Activated CD4-positive, CD25-positive, alpha-beta regulatory T cell treated with anti-CD3 and anti-CD28 coated beads, Interleukin-2, amount 50 U/mL, for 72 hours (primary cell): ENCODE measurements around the gene ARPC5.
"Not testable (repeated sequence)": the region's sequence is repeated elsewhere in the genome, so short reads cannot be mapped to it uniquely, and the experiment has no call there.

Source experiments
- DNase-seq: peaks from one replicate; pipeline ENCODE4 v3.0.0; 2021

ARPC5 gene

DNA sequence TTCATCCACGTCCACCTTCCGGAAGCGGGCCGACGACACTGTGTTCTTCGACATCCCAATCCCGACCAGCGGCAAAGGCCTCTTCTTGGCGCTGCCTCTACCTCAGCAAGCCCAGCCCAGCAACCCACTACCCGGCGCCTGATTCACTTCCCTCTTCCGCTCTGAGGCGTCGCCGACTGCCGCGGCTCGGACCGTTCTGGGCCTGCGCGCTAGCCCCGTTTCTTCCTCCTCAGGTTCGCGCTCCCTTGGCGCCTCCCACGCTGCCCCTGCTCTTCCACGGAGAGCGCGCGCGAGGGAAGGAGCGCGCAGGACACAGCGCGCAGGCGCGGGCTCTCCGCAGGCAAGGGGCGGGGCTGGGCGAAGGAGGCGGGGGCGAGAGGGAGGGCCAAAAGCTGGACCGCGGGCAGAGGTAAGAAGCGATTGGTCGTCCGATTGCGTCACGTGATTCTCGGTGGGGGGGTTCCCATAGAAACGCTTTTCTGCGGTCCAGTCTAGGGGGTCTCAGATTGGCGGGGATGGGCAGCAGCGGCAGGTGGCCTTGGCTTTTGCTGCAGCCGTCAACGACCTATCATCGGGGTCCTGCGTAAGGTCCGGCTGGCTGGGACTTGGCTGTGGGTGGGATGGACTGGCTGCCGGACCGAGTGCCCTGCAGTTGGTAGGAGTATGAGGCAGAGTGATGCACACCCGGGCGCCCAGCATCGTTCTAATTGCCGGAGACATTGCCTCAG, at the start of gene ARPC5:
ARPC5 (minus strand) TSS at position 178 of the 728 bp plus-strand sequence; CDS start at position 54, 124 bp downstream.
- peak; percentile 97 for DNase-seq

DNA sequence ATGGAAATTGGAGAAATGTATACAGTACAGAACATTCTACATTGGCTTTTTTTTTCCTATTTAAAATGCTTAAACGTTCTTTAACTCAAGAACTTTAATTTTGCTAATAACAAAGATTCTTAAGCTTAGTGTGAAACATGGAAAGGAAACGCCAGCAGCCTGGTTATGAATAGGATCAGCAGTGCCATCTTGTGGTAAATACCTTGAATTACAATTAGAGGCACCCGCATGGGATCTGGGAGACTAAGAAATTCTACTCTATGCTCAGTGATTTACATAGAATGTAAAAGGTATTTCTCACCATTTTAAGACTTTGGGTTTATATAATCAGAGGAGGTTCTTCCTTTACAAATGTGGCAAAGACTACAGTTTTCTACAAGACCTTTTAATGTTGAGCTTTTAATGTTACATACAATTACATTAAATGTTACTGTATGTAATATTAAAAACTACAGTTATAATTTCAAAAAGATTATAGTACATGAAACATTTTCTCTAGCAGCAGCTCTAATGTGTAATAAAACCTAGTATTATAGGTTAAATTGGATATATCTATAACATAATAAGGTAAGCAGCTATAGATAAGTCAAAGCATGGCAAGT, 49.6 kb upstream of the ARPC5 start:
- no peak for DNase-seq

DNA sequence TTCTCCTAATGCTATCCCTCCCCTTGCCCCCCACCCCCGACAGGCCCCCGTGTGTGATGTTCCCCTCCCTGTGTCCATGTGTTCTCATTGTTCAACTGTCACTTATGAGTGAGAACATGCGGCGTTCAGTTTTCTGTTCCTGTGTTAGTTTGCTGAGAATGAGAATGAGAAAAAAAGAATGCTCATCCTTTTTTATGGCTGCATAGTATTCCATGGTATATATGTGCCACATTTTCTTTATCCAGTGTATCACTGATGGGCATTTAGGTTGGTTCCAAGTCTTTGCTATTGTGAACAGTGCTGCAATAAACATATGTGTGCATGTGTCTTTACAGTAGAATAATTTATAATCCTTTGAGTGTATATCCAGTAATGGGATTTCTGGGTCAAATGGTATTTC, 43.8 kb upstream of the ARPC5 start:
- not testable (repeated sequence) for DNase-seq

DNA sequence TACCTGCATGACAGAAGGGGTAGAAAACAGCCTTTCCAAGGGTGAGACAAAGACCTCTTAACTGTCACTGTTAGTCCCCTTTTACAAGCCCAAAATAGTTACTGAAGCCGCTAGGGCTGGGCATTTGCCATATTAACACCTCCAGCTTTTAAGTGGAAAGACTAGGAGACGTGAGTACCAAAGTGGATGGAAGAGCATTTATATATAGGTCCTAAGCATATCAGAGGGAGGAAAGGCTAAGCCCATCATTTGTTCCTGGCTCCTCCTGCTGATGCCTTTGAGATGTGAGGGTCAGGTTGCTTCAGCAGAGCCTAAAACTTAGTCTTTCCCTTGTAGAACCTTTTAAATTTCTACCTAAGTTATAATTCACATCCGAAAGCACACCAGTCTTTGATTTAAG, 43.2 kb upstream of the ARPC5 start:
- no peak for DNase-seq

DNA sequence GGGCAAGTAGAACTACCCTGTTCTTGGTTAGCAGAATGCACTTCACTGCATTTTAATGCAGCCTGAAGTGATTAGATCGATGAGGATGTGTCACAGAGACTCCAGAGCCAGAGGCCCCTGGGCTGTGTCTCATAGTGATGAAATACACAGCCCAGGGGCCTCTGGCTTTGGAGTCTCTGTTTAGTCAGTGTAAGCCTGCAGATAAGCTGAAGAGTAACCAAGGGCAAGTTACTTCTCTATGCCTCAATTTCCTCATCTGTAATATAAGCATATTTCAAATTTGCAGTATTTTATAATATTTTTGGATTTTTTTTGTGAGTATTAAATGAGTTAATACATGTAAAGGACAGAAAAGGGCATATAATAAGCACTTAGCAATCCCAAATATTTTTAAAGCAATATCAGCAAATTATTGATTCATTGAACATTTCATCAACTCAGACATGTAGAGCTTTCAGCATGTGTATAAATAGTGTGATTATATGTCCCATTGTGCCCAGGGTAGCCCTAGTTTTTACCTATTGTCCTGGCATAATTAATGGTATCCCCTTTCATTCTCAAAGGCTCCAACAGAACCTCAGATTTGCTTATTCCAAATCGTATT, 41.1 kb upstream of the ARPC5 start:
- no peak for DNase-seq

DNA sequence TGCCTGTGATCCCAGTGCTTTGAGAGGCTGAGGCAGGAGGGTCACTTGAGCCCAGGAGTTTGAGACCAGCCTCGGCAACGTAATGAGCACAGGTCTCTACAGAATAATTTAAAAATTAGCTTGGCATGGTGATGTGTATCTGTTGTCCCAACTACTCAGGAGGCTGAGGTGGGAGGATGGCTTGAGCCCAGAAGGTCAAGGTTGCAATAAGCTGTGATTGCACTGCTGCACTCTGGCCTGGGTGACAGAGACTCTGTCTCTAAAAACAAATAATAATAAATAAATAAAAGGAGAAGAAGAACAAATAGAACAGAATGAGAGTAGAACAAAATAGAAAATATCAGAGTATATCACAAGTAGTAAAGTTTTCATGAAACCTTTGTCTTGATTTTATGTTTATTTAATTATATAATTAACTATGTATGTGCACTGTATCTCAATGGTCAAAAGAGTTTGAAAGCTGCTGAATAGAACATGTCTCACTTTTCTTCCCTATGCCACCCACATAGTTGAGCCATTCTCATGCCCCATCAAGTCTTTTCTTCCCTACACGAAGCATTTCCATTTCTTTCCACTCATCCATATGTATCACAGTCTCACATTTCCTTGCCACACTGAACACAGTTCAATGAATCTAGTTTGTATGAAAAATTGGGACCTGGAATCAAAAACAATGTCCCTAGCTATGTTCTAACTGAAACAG, 40.5 kb upstream of the ARPC5 start:
- no peak for DNase-seq

DNA sequence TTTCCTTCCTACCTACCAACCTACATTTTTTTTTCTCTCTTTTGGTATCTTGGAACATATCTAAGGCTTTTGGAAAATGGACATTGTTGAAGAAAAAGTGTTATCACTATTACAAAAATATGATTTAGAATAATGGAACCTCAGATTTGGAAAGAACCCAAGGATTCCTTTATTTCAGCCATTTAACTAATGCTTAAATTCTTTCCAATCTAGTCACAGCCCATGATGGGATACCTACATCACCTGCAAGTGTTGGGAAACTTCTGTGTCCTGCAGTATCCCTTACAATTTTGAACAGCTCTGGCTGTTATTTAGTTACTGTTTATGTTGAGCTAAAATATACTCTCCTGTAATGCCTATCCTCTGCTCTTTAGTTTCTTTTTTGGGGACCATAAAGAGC, 39.8 kb upstream of the ARPC5 start:
- DNase-seq: no peak

DNA sequence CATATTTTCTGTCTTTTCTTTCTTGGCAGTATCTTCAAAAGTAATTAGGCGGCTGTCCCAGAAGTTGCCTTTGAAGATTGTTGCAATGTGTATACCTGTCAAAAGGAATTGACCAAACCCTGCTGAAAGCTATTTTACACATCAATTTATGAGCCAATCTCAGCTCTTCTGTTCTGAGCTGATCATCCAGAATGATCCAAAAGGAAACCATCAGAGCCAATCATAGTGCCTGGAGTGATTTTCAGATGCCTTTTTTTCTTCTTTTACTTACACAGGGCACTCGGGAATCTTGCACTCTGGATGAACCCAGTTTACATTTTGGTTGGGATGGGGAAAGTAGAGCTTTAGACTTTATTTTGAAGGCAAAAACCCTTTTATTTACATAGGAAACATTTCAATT, 39.3 kb upstream of the ARPC5 start:
- no peak for DNase-seq

DNA sequence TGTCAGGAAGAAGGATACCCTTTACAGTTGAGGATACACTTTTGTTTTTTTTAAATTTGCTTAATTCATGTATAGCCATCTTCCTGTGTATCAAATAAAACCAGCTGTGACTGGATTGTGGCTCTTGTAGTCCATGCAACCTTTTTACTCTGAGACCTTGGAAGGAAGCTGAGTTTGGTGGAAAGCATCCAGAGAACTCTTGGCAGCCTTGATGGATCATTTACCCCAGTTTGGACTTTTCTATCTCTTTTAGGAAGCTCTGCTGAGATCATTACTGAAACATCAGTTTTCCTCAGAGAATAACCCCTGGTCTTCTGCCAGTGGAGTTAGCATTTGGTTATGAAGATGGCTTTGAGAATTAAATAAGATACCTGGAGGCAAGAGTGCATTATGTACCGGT, 38.8 kb upstream of the ARPC5 start:
- no peak for DNase-seq

DNA sequence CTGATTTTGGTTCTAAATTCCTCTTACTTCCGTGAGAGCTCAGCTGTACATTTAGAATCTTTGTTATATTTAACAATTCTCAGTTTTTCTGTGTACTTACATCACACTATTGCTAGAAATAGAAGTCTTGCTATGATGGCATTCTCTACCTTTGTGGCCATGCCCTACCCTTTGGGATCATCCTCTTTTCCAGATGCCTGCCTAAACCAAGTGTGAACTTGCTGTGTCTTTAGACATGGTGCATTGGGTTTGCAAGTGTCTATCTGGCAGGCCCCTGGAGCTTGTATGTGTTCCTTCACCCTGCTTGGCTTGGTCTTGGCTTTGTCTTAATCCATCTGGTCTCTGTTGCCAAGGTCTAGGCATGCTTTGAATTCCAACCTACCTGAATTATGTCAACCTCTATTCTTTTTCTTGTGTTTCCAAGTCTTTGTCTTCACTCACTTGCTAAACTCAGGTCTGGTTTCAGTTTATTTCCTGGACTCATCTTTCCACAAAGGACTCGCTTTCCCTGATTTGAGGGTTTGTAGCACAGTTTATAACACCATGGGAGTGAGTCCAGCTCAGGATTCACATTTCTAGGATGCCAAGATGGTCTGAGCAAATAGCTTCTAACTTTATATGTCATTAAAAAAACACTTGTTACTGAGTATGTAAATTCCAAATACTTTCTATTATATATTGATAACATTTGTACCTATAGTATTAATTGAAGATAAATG, 38.2 kb upstream of the ARPC5 start:
- no peak for DNase-seq

DNA sequence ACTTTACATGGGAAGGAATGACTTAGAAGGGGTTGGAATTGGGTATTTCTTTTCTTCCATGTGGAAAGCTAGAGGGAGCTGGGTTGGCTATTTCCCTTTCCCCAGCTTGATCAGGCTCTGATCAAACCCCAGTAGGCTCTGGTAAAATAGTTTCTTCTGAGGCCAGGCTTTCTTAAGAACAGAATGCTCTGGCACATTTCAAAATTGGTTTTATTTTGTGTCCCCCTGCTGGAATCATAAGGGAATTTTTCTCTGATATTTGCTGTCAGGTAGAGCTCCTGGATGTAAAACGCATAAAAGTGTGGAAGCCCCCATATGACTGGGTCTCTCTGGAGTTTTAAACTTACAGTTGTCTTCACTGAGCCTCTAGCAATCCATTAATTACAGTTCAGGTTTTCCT, 34.6 kb upstream of the ARPC5 start:
- no peak for DNase-seq

DNA sequence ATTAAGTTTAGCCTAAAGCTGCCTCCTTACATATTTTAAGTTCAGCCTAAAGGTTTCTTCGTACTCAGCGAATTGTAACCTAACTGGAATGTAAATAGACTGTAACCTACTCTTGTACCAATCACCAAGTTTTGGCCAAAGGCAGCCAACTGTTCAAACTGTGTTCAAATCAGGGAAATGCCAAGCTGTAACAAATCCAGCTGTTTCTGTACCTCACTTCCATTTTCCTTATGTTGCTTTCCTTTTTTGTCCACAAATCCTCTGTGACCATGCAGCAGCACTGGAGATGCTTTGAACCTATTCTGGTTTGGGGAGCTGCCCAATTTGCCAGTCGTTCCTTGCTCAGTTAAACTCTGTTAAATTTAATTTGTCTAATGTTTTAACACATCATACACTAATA, 20.8 kb upstream of the ARPC5 start:
- DNase-seq: no peak

DNA sequence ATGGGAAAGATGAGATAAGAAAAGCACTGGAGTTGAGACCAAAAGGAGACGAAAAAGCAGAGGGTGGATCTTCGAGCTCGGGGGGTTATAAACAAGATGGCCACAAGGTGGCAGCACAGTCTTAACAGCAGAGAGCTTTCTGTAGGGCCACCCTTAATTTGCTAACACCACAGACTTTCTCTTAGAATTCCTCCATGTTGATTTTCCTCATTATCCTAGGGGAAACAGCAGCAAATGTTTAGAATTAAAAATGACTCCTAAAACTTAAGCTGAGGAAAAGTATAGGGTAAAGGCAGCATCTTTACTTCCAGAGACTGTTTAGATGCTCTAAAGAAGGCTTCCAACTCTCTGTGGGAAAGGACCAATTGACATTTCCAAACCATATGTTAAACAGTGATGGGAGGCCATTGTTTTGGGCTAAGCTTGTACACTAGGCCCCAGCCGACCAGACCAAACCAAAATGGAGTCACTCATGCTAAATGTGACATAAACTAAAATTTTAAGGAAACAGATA, 20.0 kb upstream of the ARPC5 start:
- peak; percentile 73 for DNase-seq

DNA sequence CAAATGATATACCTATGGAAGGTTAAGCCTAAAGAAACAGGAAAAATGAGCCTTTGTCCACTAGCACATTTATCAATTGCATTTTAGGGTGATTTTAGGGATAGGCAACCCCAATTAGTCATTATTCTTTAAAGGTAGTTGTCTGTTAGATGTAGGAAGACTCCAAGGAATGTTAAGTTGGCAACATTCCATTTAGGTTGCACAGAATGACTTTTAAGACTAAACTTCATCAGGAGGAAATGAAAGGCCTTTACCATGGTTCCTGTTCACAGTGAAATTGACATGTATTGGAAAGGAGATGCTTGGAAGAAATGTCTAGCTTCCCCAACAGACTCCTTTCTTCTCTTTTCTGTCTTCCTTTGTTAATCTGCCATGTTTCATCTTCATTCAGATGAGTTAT, 19.1 kb upstream of the ARPC5 start:
- DNase-seq: no peak

DNA sequence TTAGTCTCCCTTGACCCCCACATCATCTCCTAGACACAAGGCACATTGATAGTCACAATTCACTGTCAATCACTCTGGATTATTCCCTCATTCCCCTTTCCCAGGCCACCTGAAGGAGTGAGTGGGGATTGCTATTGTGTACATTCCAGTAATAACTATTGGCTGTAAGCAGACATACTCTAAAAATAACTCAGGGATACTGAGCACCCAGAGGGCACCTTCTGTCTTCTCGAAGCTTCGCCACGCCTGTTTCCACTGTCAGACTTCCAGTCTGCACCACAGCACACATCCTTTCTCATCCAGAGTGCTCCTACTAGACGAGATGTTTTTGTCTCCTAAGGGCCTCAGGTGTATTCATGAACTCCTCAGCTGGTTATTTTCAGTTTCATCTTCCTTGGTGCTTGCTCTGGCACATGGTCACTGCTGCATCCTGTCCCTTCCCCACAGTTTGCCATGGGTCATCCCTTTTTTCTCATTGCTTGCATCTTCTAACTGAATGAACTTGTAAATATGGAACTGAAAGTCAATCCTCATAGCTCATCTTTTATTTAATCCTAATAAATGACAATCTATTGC, 18.4 kb upstream of the ARPC5 start:
- DNase-seq: no peak

DNA sequence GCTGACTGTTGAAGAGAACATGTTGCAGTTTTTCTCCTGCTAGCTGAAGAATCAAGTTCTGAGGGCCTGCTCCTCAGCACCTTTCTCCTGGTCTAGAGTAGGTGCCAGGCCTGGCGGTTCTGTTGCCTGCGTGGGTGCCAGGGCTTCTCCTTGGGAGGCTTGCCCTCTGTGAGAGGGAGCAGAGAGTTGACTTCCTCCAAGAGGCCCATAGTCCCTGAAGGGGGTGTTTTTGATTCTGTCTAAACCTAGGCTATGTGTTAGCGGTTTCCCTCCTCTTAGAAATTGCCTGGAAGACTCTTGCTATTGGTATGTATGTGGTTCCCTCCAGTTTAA, 17.8 kb upstream of the ARPC5 start:
- DNase-seq: no peak

DNA sequence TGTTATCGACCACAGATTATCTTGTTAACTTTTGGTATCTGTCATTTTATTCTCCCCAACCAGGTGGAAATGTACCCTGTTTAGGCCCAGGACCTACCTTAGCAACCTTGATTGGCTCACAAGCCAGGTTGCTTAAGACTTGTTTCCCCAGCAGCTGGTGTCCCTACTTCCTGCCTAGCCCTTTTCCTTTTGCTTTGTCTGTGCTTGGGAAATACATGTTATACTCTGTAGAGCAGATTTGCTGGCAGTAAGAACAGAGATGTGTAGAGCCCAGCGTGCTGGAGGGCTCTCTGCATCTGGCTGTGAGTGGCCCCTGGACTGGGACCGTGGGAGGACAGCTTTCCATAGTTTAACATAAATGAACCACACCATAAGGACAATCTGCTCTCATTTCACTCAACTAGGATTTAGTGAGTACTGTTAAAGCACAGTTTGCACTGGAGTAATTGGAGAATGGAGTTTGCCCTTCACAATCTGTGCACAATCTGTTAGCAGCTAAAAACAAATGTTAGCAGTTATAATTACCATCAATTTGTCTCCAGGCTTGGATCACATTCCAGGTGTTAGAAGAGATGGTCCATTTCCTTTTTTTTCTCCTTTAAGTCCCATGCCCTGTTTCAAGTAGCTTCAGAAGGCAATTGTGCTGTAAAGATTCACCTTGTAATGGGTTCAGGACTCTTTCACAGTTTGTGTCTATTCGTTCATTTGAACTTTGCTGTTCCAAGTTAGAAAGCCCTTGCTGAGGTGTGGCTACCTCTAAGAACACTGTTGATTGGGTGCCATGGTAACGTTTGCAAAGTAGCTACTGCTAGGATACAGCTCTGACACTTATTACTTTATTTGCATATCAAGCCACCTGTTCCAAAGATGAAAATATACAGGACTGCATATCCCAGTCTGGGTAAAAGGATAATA, 17.2 kb upstream of the ARPC5 start, which contains the start of gene APOBEC4:
APOBEC4 (minus strand) TSS at position 770 of the 915 bp plus-strand sequence. CDS start 4,535 bp downstream, outside the sequence.
- DNase-seq: no peak

DNA sequence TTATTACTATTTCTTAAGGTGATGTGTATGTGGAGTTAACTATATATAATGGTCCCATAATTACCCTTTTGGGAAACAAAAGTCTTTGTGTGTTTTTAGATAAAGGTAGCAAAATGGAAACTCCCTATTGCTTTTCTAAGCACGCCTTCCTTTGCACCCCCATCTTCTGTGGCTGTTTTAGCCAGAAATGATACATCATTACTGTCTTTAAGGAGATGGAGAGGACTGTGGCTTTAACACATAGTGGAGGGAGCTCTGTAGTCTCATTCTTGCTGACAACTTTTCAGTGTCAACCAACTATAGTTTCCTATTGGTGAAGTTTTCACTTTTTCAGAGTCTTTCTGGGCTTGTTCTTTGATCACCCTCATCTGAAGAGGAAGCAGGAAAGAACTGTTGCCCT, 16.5 kb upstream of the ARPC5 start:
- no peak for DNase-seq

DNA sequence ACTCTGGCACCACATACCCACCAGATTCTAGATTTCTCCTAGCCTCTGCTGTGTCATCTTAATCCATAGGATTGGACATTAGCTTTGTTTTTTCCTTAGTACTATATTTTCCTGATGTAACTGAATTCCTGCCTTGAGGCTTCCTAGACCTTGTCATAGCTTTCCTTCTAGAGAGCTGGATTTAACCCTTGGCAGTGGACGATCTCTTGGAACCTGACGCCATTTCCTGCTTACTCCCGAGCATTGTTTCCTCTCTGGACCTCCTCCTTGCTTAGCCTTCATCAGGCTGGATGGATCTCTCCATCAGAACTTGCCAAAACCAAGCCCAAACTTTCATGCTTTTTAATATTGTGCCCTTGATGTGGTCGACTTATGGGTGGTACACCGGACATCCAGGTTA, 16.0 kb upstream of the ARPC5 start:
- no peak for DNase-seq

DNA sequence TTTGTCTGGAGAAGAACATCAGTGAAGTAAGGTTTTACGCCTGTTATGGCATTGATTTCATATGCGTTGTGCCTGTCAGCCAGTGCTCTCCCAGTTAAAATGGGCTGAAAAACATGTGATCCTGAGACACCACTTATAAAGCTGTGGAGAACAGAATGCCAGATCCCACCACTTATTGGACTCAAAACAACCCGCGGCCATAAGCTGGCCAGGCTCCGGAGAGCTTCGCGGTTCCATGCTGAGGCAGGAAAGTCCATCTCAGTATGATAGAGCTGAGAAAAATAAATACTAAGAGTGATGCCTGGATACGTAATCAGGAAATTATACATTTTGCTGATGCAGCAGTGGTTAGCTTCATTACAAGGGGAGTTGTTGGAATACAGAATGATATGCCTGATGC, 12.5 kb upstream of the ARPC5 start:
- DNase-seq: no peak

DNA sequence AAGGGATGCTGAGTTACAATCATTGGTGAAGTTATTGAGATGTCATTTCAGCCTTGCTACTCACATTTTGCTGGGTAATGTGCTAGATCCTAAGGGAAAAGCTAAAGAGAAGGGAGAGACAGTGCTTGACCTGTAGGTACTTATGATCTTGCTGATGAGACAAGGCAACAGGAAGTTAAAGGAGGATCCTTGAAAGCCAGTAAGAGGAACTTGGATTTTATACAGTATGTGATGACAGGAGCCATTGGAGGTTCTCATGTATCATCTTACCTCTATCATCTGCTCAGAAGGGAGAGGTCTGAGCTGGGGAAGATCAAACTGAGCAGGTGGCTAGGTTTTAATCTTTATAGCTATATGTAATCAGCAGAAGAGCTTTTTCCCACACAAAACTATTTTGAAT, 11.2 kb upstream of the ARPC5 start:
- no peak for DNase-seq

DNA sequence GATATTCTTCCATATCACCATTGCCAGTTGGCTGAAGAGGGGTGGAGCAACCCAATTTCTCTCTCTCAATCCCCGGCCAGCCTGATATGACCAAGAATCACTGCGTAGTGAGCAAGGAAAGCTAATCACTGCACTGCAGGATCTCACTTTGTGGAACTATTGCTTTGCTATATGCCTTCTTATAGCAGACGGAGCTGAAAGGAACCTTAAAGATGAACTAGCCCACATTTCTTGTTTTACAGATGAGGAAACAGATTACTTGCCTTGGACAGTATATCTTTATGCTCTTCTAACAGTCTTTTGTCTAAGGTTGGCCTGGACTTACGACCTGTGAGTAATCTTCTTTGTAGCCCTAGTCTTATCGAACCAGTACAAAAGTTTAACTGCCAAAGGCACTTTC, 9.9 kb upstream of the ARPC5 start:
- no peak for DNase-seq
